HEK293 (cell line): ENCODE data around the gene BCAN.

ENCODE experiments used
- CTCF ChIA-PET: fragments of 350-600 bp; formaldehyde crosslinking; extraction: SDS; loops from one replicate; lab custom pipeline; 2021; ENCODE audit warnings: antibody characterized with exemption; lab: Yijun Ruan, JAX
- POLR2A ChIA-PET: fragments of 300-600 bp; formaldehyde crosslinking; extraction: SDS; loops from one replicate; lab custom pipeline; 2020; ENCODE audit warnings: antibody characterized with exemption, inconsistent platforms; lab: Yijun Ruan, JAX
- H3K27ac ChIP-seq: fragments of 200-500 bp; sonication (Bioruptor generic); 2 replicates; pipeline ENCODE4 v1.5.1; 2014; ENCODE audit warnings: low read depth, low read length, control low read depth, inconsistent platforms; ENCODE audit errors: extremely low read depth
- H3K36me3 ChIP-seq, 2 experiments: fragments of 200-500 bp in 1 of 2; sonication (Bioruptor generic) in 1 of 2; 1 replicate in 1 of 2; 2 replicates in 1 of 2; pipeline ENCODE4 v1.5.1; 2014 to 2017; ENCODE audit warnings: inconsistent platforms in 2 of 2, low read length in 2 of 2; ENCODE audit not compliant: control insufficient read depth in 2 of 2, insufficient read depth in 1 of 2
- H3K4me1 ChIP-seq: fragments of 200-500 bp; sonication (Bioruptor generic); 2 replicates; pipeline ENCODE4 v1.5.1; 2014; ENCODE audit warnings: mild to moderate bottlenecking, low read length, inconsistent platforms; ENCODE audit not compliant: control insufficient read depth, insufficient read depth
- H3K4me3 ChIP-seq: 2 replicates; pipeline ENCODE4 v1.5.1; 2011; ENCODE audit warnings: low read depth, mild to moderate bottlenecking, control low read depth, low read length, moderate library complexity
- H3K9me3 ChIP-seq: fragments of 200-500 bp; sonication (Bioruptor generic); 2 replicates; pipeline ENCODE4 v1.5.1; 2014; ENCODE audit warnings: low read depth, low read length, inconsistent platforms; ENCODE audit not compliant: control insufficient read depth, insufficient read depth
- KLF10 ChIP-seq: fragments of 450-650 bp; IDR thresholded peaks from 2 replicates; pipeline ENCODE4 v1.5.1; 2018; ENCODE audit warnings: missing biosample characterization, mild to moderate bottlenecking, missing genetic modification characterization
- PBX3 ChIP-seq: sonication (generic); formaldehyde crosslinking; IDR thresholded peaks from 2 replicates; pipeline ENCODE4 v1.8.1; 2022; ENCODE audit warnings: mild to moderate bottlenecking, moderate library complexity, missing genetic modification reagents
- REST ChIP-seq: fragments of 450-650 bp; formaldehyde crosslinking; IDR thresholded peaks from 2 replicates; pipeline ENCODE4 v1.5.1; 2016; ENCODE audit warnings: missing biosample characterization, missing genetic modification characterization
- SCRT2 ChIP-seq: fragments of 450-650 bp; formaldehyde crosslinking; IDR thresholded peaks from 2 replicates; pipeline ENCODE4 v1.5.1; 2016; ENCODE audit warnings: missing biosample characterization, missing genetic modification characterization
- SETDB1 ChIP-seq: IDR thresholded peaks from one replicate; pipeline ENCODE4 v1.6.1; 2017; ENCODE audit warnings: mild to moderate bottlenecking, low read length, moderate library complexity, mixed read lengths; ENCODE audit not compliant: insufficient read length
- ZFHX2 ChIP-seq: fragments of 450-650 bp; formaldehyde crosslinking; conservative IDR thresholded peaks from 2 replicates; pipeline ENCODE4 v1.5.1; 2016; ENCODE audit warnings: missing biosample characterization, missing genetic modification characterization
- ZFP3 ChIP-seq: fragments of 450-650 bp; formaldehyde crosslinking; IDR thresholded peaks from 2 replicates; pipeline ENCODE4 v1.5.1; 2016; ENCODE audit warnings: low read depth, missing biosample characterization, missing genetic modification characterization
- ZNF155 ChIP-seq: fragments of 450-650 bp; formaldehyde crosslinking; IDR thresholded peaks from 2 replicates; pipeline ENCODE4 v1.5.1; 2016; ENCODE audit warnings: missing biosample characterization, missing genetic modification characterization
- ZNF175 ChIP-seq: fragments of 450-650 bp; formaldehyde crosslinking; IDR thresholded peaks from 2 replicates; pipeline ENCODE4 v1.5.1; 2016; ENCODE audit warnings: missing biosample characterization, missing genetic modification characterization
- ZNF274 ChIP-seq, 2 experiments: fragments of 200-500 bp in 1 of 2; fragments of 450-650 bp in 1 of 2; sonication (Bioruptor generic) in 1 of 2; formaldehyde crosslinking in 1 of 2; IDR thresholded peaks; 2 replicates each; pipeline versions ENCODE4 v1.5.1 to v1.6.1; 2014 to 2016; ENCODE audit warnings: borderline replicate concordance in 1 of 2, inconsistent platforms in 1 of 2, low read length in 1 of 2, missing biosample characterization in 1 of 2, missing genetic modification characterization in 1 of 2
- ZSCAN23 ChIP-seq: fragments of 450-650 bp; formaldehyde crosslinking; IDR thresholded peaks from 2 replicates; pipeline ENCODE4 v1.5.1; 2016; ENCODE audit warnings: missing biosample characterization, missing genetic modification characterization
- TF ChIP-seq, protein P1 (sequence below): fragments of 450-650 bp; formaldehyde crosslinking; IDR thresholded peaks from 2 replicates; pipeline ENCODE4 v1.5.1; 2016; ENCODE audit warnings: missing biosample characterization, missing genetic modification characterization, low read depth

Gene BCAN

GRCh38 chr1:156677616-156678596, 36.0 kb downstream of the BCAN start (continued):
- no peak for TF ChIP-seq SETDB1
- TF ChIP-seq ZFHX2 (tag by site-specific recombination): no peak
- TF ChIP-seq ZNF175 (tag by site-specific recombination): no peak
- TF ChIP-seq KLF10 (tag by site-specific recombination): no peak; the same call in 1 of the 2 replicates
- TF ChIP-seq PBX3 (CRISPR knock-in tag): no peak
- TF ChIP-seq, protein P1, sequence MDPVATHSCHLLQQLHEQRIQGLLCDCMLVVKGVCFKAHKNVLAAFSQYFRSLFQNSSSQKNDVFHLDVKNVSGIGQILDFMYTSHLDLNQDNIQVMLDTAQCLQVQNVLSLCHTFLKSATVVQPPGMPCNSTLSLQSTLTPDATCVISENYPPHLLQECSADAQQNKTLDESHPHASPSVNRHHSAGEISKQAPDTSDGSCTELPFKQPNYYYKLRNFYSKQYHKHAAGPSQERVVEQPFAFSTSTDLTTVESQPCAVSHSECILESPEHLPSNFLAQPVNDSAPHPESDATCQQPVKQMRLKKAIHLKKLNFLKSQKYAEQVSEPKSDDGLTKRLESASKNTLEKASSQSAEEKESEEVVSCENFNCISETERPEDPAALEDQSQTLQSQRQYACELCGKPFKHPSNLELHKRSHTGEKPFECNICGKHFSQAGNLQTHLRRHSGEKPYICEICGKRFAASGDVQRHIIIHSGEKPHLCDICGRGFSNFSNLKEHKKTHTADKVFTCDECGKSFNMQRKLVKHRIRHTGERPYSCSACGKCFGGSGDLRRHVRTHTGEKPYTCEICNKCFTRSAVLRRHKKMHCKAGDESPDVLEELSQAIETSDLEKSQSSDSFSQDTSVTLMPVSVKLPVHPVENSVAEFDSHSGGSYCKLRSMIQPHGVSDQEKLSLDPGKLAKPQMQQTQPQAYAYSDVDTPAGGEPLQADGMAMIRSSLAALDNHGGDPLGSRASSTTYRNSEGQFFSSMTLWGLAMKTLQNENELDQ (tag by site-specific recombination): no peak
- TF ChIP-seq ZFP3 (tag by site-specific recombination): no peak
- no peak for TF ChIP-seq ZNF274 (IDR thresholded peaks at IDR 0.05; ENCODE audit: low read length)
- TF ChIP-seq ZNF274 (tag by site-specific recombination; IDR thresholded peaks at IDR 0.05; ENCODE audit: borderline replicate concordance): no peak
- no peak for TF ChIP-seq ZNF155 (tag by site-specific recombination)
- TF ChIP-seq SCRT2 (tag by site-specific recombination): no peak
- TF ChIP-seq, all 188 proteins: peak for 26

GRCh38 chr1:156680056-156680455, 38.1 kb downstream of the BCAN start:
- Histone ChIP-seq H3K9me3 (no peaks in the 10 kb centered on the region), H3K36me3 (peaks cover 0 to under 1% of the 10 kb centered on the region in 2 experiments; a peak in 1 of 3 replicates), H3K4me3 (no peak overlapping the region), H3K4me1 (no peaks in the 10 kb centered on the region)
- CTCF ChIA-PET: interaction anchor here (0.5 to 21.1 kb wide), 13 partner anchors 11 to 1205 kb away, joined by 3 to 564 read pairs (median 4); partner anchors contain the start of genes CRABP2, HAPLN2, ISG20L2 and METTL25B
- peak; percentile 66 for TF ChIP-seq REST
- no peak for TF ChIP-seq ZSCAN23 (tag by site-specific recombination)
- TF ChIP-seq, all 188 proteins: peak for 1
- POLR2A ChIA-PET: interaction anchor here (0.7 kb wide), 1 partner anchor 13 kb away, joined by 3 read pairs; no protein-coding TSS in a partner anchor
- no peak overlapping the region for H3K27ac ChIP-seq
